HG03469 (cell line): ENCODE results near the gene ARHGAP10.
"Not testable (repeated sequence)": the region's sequence is repeated elsewhere in the genome, so short reads cannot be mapped to it uniquely, and the experiment has no call there.

ENCODE experiments used
- ATAC-seq: cut with Tn5 transposase; IDR thresholded peaks from one replicate; pipeline ENCODE4 v1.9.1; 2021; ENCODE audit warnings: mild to moderate bottlenecking, moderate library complexity, moderate number of reproducible peaks; ENCODE audit not compliant: unreplicated experiment

The ARHGAP10 gene

DNA sequence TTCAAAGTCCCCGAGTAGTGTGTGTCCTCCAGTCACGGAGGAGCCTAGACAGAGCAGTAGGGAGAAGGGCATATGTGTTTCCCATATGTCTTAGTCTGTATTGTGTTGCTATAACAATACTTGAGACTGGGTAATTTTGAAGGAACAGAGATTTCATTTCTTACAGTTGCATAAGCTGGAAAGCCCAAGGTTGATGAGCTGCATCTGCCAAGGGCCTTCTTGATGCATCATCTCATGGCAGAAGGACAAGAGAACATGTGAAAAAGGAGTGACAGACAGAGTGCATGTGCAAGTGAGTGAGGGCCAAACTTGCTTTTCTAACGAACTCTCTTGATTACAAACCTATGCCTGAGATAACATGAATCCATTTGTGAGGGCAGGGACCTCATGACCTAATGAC lies 243.4 kb downstream of the ARHGAP10 start:
- no peak for ATAC-seq

DNA sequence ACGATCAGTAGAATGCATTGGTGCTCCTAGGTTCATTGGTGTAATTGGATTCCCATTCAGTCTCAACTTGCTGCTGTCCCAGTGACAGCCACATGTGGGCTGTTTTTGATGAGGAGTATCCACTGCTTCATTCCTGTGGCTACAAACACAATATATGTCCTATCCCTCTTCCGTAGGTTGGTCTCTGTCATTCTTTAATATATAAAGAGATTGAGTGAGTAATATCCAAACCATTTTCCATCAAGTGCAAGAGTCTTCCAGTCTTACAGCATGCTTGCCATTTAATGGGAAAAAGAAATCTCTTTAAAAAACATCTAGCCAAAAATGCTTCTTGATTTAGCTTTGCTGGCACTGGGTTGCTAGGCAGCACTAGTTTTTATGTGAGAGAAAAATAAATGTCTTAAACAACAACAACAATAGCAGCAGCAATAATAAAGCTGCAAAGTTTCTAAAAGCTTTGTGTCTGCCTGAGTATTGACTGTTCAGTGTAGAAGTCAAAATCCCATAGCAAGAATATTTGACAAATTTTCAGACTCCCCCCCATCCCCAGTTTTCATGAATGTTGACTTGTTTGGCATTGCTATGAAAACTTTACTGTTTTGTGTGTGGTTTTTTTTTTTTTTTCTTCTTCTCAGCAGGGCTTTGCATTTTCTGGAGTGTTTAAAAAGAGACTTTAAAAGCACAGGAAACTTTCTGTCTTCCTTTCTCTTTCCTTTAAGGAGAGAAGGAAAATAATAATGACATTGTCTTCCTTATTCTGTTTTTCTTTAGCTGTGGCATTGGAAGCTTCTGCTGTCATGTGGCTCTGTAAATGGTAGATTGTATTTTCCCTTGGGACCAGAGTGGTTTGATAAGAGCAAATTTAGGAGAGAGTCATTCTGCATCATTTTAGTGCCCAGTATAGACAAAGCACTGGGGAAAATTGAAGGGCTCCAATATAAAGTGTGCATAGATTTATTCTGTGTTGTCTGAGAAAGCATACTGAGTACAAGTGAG lies 244.3 kb downstream of the ARHGAP10 start:
- no peak for ATAC-seq

DNA sequence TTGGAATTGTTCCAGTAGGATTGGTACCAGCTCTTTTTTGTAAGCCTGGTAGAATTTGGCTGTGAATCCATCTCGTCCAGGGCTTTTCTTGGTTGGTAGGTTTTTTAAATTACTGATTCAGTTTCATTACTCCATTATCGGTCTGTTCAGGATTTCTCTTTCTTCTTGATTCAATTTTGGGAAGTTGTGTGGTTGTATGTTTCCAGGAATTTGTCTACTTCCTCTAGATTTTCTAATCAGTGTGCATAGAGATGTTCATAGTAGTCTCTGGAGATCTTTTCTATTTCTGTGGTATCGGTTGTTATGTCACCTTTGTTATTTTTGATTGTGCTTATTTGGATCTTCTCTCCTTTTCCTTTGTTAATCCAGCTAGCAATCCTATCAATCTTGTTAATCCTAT lies 248.7 kb downstream of the ARHGAP10 start:
- ATAC-seq: no peak

DNA sequence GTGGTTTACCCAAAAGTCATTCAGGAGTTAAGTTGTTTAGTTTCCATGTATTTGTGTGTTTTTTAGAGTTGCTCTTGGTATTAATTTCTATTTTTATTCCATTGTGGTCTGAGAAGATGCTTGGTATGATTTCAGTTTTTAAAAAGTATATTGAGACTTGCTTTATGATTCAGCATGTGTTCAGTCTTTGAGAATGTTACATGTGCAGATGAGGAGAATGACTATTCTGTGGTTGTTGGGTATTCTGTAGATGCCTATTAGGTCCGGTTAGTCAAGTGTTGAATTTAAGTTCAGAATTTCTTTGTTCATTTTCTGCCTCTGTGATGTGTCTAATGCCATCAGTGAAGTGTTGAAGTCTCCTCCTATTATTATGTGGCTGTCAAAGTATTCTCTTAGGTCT lies 249.4 kb downstream of the ARHGAP10 start:
- peak; percentile 96 for ATAC-seq

DNA sequence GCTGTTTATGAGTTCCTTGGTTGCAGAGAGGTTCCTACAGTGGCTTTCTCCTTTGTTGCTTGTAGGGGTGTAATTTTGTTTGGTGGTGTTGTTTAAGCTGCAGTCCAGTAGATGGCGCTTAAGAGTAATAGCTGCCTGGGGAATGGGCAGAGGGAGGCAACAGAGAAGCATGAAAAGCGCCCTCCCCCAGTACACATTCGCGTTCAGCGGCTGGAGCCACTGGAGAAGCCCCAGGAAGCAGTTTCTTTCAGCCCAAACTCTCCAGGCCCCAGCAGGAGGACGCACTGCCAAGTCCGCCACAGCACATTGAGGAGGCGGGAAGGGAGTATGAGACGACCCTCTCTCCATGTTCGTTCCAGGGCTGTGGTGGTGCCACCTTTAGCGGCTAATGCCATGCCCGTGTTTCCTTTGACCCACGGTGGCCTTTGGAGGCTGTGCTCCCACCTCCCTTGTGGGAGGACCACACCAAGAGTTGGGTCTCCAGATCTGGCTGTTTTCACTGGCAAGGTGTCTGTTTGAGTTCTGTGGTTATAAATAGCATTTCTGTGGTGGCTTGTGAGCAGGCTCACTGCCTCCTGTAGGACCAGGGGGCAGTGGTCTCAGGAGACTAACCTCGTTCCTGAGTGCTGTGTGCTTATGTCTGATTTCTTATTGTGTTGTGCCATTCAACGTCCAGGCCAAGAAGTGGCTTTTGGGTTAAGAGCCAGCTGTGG lies 252.3 kb downstream of the ARHGAP10 start:
- ATAC-seq: no peak

DNA sequence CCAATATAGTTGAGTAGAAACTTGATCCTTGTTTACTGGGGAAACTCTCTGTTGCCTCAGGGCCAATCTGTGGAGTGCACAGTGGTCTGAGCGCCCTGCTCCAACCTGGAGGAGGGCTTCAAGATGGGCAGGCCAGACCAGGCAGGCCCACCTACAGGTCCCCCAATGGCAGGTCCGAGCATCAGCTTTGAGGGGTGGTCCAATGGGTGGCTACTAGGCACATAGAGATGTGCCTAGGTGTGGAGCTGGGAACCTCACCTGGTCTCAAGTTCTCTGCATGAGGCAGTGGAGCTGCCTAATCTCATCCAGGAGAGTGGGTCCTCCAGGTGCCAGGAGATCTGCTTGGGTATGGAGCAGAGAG lies 252.9 kb downstream of the ARHGAP10 start:
- ATAC-seq: no peak

DNA sequence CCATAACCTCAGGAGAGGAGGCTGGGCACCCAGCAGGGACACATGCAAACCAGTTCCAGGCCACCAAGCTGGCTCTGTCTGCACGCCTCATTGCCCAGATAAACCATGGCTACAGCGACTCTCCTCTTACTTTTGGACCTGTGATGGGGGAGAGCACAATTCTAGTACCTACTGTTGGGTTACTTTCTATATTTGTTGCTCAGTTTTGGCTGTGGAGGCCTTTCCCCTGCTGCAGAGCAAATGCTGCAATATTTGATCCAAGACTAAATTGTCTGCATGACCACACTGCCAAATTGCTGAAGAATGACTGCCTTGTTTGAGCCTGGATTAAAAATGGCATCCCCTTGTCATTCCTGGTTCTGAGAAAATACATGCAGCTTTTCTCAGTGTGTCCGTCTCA lies 253.5 kb downstream of the ARHGAP10 start:
- ATAC-seq: no peak

DNA sequence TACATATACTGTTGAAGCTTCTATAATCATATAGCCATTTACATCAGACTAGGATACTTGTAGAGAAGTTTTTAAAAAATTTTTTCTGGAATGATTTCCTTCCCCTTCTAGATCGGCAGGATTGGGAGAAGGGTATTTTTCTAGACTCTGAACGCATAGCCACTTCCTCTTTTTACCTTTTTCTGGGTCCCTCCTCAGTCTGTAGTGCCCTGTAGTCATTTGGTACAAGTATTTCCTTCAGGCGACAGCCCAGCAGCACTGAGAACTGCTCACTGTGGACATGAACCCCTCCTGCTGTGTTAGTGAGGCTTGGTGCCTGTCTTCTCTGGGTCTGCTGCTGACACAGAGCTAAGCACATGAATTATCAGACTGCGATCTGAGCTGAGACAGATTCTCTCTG lies 255.4 kb downstream of the ARHGAP10 start:
- peak; percentile 89 for ATAC-seq

DNA sequence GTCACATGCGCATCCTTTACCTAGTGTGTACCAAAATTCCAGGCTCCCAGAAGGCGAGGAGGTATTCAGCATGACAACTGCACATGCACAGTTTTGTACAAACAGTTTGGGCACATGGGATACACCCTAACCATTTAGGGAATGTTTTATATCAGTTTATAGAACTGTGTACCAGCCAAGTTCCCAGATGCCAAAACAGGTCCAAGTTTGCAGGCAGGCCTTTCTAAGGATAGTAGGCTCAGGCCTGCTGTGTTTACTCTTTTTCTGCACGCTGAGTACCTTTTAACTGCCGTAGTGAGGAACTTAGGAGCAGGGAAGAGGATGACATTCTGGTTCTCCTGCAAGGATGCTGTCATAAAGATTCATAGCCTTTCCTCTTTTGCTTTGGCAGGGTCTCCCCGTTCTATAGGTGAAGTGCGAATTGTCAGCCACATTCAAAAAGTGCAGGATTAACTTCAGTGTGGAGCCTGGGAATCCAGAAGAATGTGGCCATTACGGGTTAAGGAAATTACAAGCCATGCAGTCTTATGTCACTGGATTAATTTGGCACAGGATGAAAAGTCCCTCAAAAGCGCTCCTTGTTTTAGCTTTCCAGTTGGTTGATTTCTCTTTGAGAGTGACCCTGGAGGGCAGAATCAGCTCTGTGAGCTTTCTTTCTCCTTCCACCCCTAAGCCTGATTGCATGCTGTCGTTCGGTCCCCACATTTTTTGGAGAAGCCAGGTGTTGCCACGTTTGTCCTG lies 259.8 kb downstream of the ARHGAP10 start:
- no peak for ATAC-seq

DNA sequence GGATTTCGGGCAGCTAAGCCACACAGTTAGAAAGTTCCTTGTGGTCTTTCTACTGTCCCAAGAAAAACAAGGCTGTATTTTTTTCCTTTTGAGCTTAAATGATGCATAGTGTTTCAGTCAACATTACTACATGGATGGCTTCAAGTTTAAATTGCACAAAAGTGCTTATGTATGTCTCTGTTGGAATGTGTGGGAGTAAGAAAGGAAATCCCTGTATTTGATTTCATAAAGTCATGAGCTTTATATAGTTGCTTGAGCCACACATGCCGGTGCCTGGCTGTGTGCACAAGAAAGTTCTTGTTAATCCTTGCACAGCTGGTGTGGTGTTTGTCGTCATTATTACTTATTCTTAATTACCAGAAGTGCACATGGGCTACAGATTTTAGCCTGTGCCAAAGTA lies 262.2 kb downstream of the ARHGAP10 start:
- no peak for ATAC-seq

DNA sequence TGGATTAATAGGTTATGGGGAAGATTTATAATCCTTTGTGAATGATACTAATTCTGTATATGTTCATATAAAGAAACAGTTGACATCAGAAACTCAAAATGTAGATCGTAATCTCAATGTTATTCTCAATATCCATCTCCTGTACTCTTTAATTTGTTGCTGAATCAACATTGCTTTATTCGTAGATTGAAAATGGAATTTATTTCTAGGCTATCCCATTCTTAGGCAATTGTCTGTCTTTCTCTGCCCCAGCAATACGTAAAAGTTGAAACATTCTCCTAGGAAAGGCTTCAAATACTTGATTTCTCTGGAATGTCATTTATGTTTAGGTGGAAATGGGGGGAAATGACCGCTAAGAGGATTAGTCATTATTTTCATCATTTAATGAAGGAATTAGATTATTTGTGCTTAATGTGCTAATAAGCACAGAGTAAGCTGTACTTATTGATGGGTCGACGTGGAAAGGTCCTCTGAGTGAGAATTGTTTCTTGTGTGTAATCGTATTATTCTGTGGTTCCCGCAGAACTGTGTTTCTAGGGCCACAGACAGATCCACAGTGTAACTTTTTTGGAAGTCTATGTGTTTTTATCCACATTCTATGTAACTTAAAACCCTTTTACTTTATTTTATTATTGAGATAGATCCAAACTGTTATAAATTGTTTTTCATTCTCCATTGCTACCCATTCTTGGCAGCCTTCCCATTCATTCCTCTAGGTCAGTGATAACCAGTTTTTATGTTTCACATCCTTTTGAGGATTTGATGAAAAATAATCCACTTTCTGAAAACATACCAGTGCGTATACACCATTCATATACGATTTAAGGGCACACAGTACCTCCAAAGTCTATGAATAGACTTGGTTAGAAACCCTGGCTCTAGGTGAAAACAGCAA lies 262.9 kb downstream of the ARHGAP10 start:
- no peak for ATAC-seq

DNA sequence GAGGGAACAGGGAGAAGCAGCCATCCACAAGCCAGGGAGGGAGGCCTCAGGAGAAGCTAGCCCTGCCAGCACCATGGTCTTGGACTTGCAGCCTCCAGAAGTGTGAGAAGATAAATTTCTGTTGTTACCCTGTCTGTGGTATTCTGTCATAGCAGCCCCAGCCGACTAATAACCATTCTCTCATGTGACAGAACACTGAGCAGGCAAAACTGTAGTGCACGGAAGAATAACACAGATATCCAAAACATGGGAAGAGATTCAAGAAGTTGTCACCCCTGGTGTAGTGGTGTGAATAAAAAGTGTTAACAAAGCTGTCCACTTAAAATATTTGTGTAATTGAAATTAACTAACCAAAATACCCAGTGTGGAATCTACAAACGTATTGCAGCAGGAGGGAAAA lies 265.0 kb downstream of the ARHGAP10 start:
- no peak for ATAC-seq

DNA sequence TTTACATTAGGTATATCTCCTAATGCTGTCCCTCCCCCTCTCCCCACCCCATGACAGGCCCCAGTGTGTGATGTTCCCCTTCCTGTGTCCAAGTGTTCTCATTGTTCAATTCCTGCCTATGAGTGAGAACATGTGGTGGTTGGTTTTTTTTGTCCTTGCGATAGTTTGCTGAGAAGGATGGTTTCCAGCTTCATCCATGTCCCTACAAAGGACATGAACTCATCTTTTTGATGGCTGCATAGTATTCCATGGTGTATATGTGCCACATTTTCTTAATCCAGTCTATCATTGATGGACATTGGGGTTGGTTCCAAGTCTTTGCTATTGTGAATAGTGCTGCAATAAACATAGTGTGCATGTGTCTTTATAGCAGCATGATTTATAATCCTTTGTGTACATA lies 268.1 kb downstream of the ARHGAP10 start:
- ATAC-seq: not testable (repeated sequence)

DNA sequence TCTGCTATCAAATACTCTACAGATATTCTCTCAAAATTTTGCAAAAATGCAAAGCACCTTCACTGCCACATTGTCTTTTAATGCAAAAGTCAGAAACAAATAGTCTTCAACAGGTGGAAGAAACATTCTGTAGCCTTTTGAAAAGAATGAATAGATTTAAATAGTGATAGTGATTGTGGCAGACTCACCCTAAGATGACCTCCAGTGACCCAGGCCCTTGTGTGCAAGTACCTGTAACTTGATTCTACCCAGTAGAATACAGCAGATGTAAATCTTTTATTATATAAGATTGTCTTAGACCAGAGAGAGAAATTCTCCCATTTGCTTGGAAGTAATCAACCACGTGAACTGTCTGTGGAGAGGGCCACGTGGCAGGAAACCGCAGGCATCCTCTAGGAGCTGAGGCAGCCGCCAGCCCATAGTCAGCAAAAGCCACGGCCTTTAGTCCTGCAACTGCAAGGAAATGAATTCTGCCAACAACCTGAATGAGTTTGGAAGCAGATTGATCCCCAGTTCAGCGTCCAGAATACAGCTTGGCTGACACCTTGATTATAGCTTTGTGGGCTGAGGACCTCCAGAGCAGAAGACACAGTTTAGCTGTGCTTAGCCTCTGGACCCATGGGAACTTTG lies 272.5 kb downstream of the ARHGAP10 start:
- no peak for ATAC-seq

DNA sequence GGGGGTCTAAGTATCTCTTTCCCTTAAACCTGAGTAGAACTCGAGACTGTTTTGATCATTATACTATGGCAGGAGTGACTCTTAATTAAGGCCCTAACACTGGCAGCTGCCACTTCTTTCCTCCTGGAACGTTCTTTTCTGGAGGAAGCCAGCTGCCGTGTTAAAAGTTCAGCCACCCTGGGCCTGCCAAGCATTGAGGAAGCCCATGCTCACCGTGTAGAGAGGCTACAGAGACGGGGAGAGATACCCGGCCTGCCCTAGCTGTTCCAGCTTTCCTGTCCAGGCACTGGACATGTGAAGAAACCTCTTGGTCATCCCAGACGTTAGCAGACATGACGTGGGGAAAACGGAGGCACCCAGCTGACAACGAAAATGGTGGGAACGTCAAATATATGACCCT lies 274.1 kb downstream of the ARHGAP10 start:
- ATAC-seq: no peak

DNA sequence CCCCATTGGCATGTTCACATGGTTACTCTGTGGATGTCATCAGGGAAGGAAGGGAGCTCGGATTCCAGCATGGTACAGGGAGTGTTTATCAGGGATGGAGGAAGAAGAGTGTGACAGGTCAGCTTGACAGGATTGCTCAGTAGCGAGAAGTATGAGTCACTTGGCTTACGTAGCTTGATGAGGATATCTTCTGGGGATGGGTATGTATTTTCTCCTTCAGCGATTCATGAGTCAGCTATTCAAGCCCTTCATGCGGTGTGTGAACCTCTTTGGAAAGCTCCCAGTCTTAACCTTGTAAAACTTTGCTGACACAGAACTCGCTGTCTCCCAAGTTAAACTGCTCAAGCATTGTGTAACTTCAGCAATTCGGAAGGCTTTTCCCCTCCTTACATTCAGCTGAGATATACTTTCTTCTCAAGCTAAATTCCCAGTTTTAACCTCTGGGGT lies 275.4 kb downstream of the ARHGAP10 start:
- no peak for ATAC-seq

DNA sequence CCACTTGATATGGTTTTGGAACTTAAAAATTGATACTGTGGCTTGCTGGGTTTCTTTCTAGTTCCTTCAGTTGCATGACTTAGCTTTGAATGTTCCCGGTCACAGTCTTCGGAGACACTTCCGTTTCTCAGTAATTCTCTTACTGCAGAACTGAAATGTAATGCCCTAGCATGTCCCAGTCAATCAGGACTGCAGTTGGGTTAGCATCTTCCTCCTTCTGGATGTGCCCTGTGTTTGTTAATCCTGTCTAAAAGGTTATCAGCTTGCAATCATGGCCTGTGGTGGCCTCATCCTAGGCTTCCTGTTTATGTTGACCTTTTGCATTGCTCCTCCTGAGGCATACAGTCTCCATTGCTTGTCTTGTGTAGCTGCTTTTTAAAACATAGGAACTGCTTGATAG lies 275.9 kb downstream of the ARHGAP10 start:
- no peak for ATAC-seq

DNA sequence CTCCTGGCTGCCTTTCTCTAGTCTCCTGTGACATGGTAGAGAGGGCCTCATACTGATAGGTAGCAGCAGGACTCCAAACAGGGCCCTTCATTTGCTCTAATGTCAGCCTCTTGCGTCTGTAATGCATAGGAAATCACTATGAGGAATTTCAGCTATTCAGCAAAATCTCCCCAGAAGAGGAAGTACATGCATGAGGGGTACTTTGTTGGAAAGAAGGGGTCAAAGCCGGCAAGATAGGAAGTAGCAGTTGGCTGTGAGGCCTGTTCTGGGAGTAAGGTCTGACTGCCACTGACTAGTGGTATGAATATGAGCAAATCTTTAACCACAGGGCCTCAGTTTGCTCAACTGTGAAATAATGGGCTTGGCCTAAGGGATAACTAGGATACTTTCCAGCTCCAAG lies 283.2 kb downstream of the ARHGAP10 start:
- ATAC-seq: no peak

DNA sequence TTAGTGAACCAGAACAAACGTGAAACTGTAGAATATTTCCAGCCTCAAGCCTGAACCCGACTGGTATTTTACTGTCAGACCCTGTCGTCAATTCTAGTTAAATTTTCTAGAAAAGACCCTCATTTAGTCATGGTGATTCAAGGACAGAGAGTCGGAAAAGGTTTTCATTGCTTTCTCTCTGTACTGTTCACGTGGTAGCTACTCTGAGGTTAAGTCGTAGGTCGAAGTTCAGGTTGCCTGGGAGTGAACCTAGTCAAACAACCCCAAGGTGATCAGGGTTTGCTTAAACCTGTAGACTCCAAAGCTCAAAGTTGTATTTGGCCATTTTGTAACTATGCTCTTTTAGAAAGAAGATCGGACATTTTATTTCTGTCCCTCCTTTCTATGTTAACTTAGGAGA lies 283.6 kb downstream of the ARHGAP10 start:
- ATAC-seq: no peak

DNA sequence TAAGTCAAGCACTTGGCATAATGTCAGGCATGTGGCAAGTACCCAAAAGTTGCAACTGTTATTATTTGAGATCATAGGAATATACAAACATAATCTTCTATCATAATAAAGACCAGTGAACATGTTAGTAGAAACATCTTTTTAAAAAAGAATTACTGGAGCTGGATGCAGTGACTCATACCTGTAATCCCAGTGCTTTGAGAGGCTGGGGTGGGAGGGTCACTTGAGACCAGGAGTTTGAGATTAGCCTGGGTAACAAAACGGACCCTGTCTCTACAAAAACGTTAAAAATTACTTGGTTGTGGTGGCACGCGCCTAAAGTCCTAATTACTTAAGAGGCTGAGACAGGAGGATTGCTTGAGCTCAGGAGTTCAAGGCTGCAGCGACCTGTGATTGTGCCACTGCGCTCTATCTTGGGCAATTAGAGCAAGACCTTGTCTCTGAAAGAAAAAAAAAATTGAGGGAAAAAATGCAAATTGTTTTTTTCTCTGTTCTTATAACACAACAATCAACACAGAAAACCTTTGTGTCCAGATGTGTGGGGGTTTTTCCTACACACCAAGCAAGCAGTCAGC lies 284.3 kb downstream of the ARHGAP10 start:
- no peak for ATAC-seq
